Activated naive CD4-positive, alpha-beta T cell treated with anti-CD3 and anti-CD28 coated beads, Interleukin-2, amount 10 ng/mL, durations not matched to agents 7 days and 5 days (primary cell): ENCODE results near the gene DNAJB13.
"Not testable (repeated sequence)": the region's sequence is repeated elsewhere in the genome, so short reads cannot be mapped to it uniquely, and the experiment has no call there.

Experiments
- CTCF ChIA-PET: fragments of 350-600 bp; sonication (Branson Sonifier 250); formaldehyde crosslinking; loops from one replicate; lab custom pipeline; 2021; ENCODE audit warnings: antibody characterized with exemption; lab: Charles Lee
- DNase-seq: peaks from one replicate; pipeline ENCODE4 v3.0.0-alpha.2; 2020
- H3K27ac Mint-ChIP-seq: one replicate; pipeline ENCODE4 v1.8.0; 2021; ENCODE audit warnings: mild to moderate bottlenecking, moderate library complexity, mixed read lengths
- H3K27me3 Mint-ChIP-seq: one replicate; pipeline ENCODE4 v1.8.0; 2021; ENCODE audit warnings: mild to moderate bottlenecking, mixed read lengths
- H3K36me3 Mint-ChIP-seq: one replicate; pipeline ENCODE4 v1.8.0; 2021; ENCODE audit warnings: mixed read lengths
- H3K4me1 Mint-ChIP-seq: one replicate; pipeline ENCODE4 v1.8.0; 2021; ENCODE audit warnings: mixed read lengths
- H3K4me3 Mint-ChIP-seq: one replicate; pipeline ENCODE4 v1.8.0; 2021; ENCODE audit warnings: mild to moderate bottlenecking, moderate library complexity, mixed read lengths
- H3K9me3 Mint-ChIP-seq: one replicate; pipeline ENCODE4 v1.8.0; 2021; ENCODE audit warnings: mixed read lengths

DNAJB13 gene

DNA sequence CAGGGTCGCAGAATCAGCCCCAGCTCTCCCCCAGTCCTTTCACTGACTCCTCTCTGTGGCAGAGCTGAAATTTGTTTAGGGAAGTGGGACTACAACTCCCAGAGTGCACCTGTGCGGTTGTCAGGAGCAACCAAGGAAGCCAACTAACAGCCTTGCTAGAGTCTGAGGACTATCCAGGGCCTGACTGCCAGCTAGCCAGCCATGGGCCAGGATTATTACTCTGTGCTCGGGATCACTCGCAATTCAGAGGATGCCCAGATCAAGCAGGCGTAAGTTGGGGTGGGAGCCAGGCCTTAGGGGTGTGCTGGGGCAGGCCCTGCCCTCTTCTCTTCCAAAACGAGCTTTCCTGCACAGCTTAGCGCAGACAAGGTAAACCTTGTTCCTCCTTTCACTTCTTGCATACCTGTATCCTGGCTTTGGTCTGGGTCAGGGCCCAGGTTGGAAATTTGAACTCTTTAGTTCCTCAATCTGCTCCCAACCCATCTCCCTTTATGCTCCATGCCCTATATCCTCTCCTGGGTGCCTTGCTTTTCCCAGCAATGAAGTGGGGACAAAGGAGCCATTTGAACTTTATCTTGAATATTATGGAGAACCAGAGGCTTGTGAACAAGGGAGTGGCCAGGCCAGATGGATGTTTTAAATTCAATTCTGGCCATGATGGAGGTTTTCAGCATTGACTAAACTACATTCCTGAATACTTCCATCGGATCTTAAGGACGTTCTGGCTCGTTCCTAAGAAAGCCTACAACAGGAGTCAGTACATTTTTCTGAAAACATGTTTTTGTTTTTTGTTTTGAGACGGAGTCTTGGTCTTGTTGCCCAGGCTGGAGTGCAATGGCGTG lies at the start of gene DNAJB13:
Gene DNAJB13 (plus strand): TSS at position 158 of the 842 bp plus-strand sequence. CDS start 44 bp downstream, at position 202.
- Mint-ChIP-seq H3K27me3 (peaks cover 4% of the 10 kb centered on the region), H3K4me3 (no peak within 1 kb of the TSS), H3K9me3 (no peaks in the 10 kb centered on the region), H3K27ac (no peak within 1 kb of the TSS), H3K4me1 (peaks cover 1% of the 10 kb centered on the region), H3K36me3 (no peaks in the 10 kb centered on the region)
- CTCF ChIA-PET: no interaction called here
- peak; percentile 59 for DNase-seq

- CTCF ChIA-PET: no interaction called here
- Mint-ChIP-seq H3K27me3 (no peaks in the 10 kb centered on the region), H3K9me3 (no peaks in the 10 kb centered on the region), H3K4me3 (no peak overlapping the region), H3K4me1 (no peaks in the 10 kb centered on the region), H3K27ac (no peak overlapping the region), H3K36me3 (peaks cover 16% of the 10 kb centered on the region)
- DNase-seq: no peak
These were observed 48.5 kb upstream of the DNAJB13 start for GRCh38 chr11:73902303-73902702.

DNA sequence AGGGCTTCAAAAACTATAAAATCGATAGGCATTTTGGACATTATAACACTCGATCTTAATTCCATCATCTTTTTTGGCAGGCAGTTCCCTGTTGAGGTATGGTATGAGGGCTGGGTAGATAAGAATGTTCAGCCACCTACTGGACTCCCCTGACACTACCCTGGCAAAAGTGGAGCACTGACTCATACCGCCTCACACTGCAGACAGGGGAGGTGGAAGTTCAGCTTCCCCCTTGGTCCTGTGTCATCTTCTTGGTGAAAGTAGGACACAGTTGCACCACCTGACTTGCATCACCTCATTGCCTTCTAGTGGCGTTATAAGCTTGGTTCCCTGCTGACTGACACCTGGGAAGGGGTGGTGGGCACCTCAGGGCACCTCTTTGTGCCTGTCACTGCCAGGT lies 43.6 kb upstream of the DNAJB13 start:
- CTCF ChIA-PET: no interaction called here
- H3K27ac Mint-ChIP-seq: peak overlapping the region; percentile 63
- peak; percentile 21 for DNase-seq

GRCh38 chr11:73912026-73912425 lies 38.8 kb upstream of the DNAJB13 start:
- H3K9me3 Mint-ChIP-seq: no peaks in the 10 kb centered on the region
- DNase-seq: no peak
- no peak overlapping the region for H3K4me3 Mint-ChIP-seq
- H3K4me1 Mint-ChIP-seq: no peaks in the 10 kb centered on the region
- H3K27me3 Mint-ChIP-seq: no peaks in the 10 kb centered on the region
- no peak overlapping the region for H3K27ac Mint-ChIP-seq
- H3K36me3 Mint-ChIP-seq: peaks cover 21% of the 10 kb centered on the region
- CTCF ChIA-PET: no interaction called here

More for the DNA sequence above, 43.6 kb upstream of the DNAJB13 start:
- no peak overlapping the region for H3K4me3 Mint-ChIP-seq
- no peaks in the 10 kb centered on the region for H3K27me3 Mint-ChIP-seq
- peaks cover 10% of the 10 kb centered on the region for H3K36me3 Mint-ChIP-seq
- no peaks in the 10 kb centered on the region for H3K4me1 Mint-ChIP-seq
- no peaks in the 10 kb centered on the region for H3K9me3 Mint-ChIP-seq

DNA sequence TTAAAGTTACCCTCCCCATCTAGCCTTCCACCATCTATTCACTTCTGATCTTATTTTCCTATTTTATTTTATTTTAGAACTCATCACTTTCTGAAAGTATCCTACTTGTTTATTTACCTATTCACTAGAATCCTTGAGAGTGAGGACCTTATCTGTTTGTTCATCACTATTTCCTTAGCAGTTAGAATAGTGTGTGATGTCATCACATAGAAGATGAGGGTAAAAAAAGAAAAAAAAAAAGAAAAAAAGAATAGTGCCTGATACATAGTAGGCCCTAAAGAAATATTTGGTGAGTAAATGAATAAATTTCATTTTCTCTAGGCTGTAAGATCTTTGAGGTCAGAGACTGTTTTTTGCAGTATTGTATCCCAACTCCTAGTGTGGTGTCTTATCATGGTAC lies 37.4 kb upstream of the DNAJB13 start:
- CTCF ChIA-PET: no interaction called here

DNA sequence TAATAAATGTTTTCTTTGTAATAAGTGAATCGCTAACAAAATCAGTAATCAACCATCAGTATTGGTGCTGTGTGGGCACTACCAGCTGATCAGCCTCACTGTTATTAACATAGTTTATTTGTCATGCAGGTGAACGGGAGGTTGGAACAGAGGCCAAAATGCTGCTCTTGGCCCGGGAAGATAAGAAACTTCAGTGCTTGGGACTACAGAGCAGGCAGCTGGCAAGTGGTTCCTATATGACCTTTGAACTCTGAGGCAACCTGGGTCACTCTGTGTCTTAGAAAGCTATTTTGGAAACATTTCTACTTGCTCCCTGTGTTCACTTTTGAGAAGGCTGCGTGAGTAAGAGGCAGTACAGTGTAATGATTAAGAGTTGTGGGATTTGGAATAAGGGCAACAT lies 36.5 kb upstream of the DNAJB13 start:
- DNase-seq: no peak
- H3K9me3 Mint-ChIP-seq: no peaks in the 10 kb centered on the region
- peaks cover 33% of the 10 kb centered on the region for H3K36me3 Mint-ChIP-seq
- H3K27me3 Mint-ChIP-seq: no peaks in the 10 kb centered on the region
- no peaks in the 10 kb centered on the region for H3K4me1 Mint-ChIP-seq
- no peak overlapping the region for H3K27ac Mint-ChIP-seq
- CTCF ChIA-PET: no interaction called here
- H3K4me3 Mint-ChIP-seq: no peak overlapping the region

More for the DNA sequence above, 37.4 kb upstream of the DNAJB13 start:
- peaks cover 25% of the 10 kb centered on the region for H3K36me3 Mint-ChIP-seq
- no peak overlapping the region for H3K27ac Mint-ChIP-seq
- H3K27me3 Mint-ChIP-seq: no peaks in the 10 kb centered on the region
- no peak overlapping the region for H3K4me3 Mint-ChIP-seq
- no peak for DNase-seq
- H3K9me3 Mint-ChIP-seq: no peaks in the 10 kb centered on the region
- H3K4me1 Mint-ChIP-seq: no peaks in the 10 kb centered on the region

GRCh38 chr11:73916435-73916834 lies 34.4 kb upstream of the DNAJB13 start:
- H3K4me1 Mint-ChIP-seq: no peaks in the 10 kb centered on the region
- no peak overlapping the region for H3K4me3 Mint-ChIP-seq
- DNase-seq: no peak
- CTCF ChIA-PET: no interaction called here
- peaks cover 34% of the 10 kb centered on the region for H3K36me3 Mint-ChIP-seq
- no peaks in the 10 kb centered on the region for H3K9me3 Mint-ChIP-seq
- H3K27ac Mint-ChIP-seq: no peak overlapping the region
- no peaks in the 10 kb centered on the region for H3K27me3 Mint-ChIP-seq

- no peak for DNase-seq
- CTCF ChIA-PET: no interaction called here
- H3K27ac Mint-ChIP-seq: no peak overlapping the region
These were observed 29.6 kb upstream of the DNAJB13 start for GRCh38 chr11:73921180-73921579.

GRCh38 chr11:73929388-73929787 lies 21.4 kb upstream of the DNAJB13 start:
- no peak for DNase-seq
- CTCF ChIA-PET: no interaction called here
- H3K27me3 Mint-ChIP-seq: no peaks in the 10 kb centered on the region
- no peak overlapping the region for H3K27ac Mint-ChIP-seq
- no peaks in the 10 kb centered on the region for H3K9me3 Mint-ChIP-seq
- peaks cover 21% of the 10 kb centered on the region for H3K36me3 Mint-ChIP-seq
- no peak overlapping the region for H3K4me3 Mint-ChIP-seq
- no peaks in the 10 kb centered on the region for H3K4me1 Mint-ChIP-seq

More at GRCh38 chr11:73921180-73921579, 29.6 kb upstream of the DNAJB13 start:
- H3K4me1 Mint-ChIP-seq: no peaks in the 10 kb centered on the region
- H3K4me3 Mint-ChIP-seq: no peak overlapping the region
- H3K27me3 Mint-ChIP-seq: no peaks in the 10 kb centered on the region
- H3K36me3 Mint-ChIP-seq: peaks cover 24% of the 10 kb centered on the region
- no peaks in the 10 kb centered on the region for H3K9me3 Mint-ChIP-seq

DNA sequence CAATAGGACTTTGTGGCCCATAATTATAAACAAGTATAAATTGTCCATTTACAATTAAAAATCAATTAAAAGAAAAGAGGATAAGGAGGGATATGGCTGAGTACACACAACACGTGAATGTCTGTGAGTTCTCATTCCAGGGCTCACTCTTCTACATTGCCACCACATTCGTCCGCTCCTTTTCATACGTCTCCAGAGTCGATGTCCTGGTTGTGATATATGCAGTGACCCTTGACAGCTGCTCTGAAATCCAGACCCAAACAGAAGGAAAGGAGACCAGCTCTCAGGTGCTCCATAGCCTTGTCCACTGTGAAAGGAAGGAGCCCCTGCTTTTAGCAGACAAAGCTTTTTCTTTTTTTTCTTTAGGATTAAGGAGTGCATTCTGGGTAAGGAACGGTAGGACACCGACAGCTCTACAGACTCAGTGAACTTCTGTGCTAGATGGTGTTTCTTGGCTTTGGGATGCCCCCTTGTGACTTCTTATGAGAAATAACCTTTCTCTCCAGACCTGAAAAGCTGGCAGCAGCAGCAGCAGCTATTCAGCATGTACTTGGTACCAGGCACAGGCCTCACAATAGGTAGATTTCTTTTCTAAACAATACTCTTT lies 19.7 kb upstream of the DNAJB13 start:
- CTCF ChIA-PET: interaction anchor here (0.8 to 1.5 kb wide), 11 partner anchors 11 to 583 kb away, joined by 3 to 13 read pairs (median 4); no protein-coding TSS in a partner anchor
- no peaks in the 10 kb centered on the region for H3K4me1 Mint-ChIP-seq
- no peaks in the 10 kb centered on the region for H3K27me3 Mint-ChIP-seq
- H3K36me3 Mint-ChIP-seq: peaks cover 24% of the 10 kb centered on the region
- H3K4me3 Mint-ChIP-seq: no peak overlapping the region
- no peaks in the 10 kb centered on the region for H3K9me3 Mint-ChIP-seq
- H3K27ac Mint-ChIP-seq: no peak overlapping the region
- DNase-seq: peak; percentile 47

DNA sequence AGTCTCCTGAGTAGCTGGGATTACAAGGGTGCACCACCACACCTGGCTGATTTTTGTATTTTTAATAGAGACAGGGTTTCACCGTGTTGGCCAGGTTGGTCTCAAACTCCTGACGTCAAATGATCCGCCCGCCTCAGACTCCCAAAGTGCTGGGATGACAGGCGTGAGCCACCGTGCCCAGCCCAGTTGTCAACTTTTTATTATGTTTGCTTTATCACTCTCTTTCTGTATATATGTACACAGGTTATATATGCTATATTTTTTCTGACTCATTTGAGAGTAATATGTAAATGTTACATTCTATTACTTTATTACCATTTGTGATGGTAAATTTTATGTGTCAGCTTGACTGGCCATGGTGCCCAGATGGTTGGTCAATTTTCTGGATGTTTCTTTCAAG lies 18.9 kb upstream of the DNAJB13 start:
- Mint-ChIP-seq H3K9me3 (no peaks in the 10 kb centered on the region), H3K36me3 (peaks cover 22% of the 10 kb centered on the region), H3K4me1 (no peaks in the 10 kb centered on the region), H3K4me3 (no peak overlapping the region), H3K27me3 (no peaks in the 10 kb centered on the region), H3K27ac (no peak overlapping the region)
- DNase-seq: no peak
- CTCF ChIA-PET: interaction anchor here (0.8 to 1.5 kb wide), 10 partner anchors 10 to 583 kb away, joined by 3 to 13 read pairs (median 4); no protein-coding TSS in a partner anchor

DNA sequence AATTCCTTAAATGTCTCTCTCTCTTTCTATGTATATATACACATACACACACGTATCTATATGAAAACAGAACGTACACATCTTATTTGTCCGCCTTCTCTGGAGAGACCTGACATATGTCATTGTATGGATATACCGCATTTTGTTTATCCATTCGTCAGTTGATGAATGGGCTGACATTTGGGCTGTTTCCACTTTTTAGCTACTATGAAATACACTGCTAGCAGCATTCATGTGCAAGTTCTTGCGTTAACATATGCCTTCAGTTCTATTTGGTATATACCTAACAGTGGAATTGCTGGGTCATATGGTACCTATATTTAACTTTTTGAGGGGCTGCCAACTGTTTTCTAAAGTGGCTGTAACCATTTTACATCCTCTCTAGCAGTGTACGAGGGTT lies 18.0 kb upstream of the DNAJB13 start:
- Mint-ChIP-seq H3K4me3 (no peak overlapping the region), H3K27ac (no peak overlapping the region), H3K4me1 (no peaks in the 10 kb centered on the region), H3K27me3 (no peaks in the 10 kb centered on the region), H3K36me3 (peaks cover 14% of the 10 kb centered on the region), H3K9me3 (no peaks in the 10 kb centered on the region)
- CTCF ChIA-PET: no interaction called here
- DNase-seq: no peak

- H3K4me1 Mint-ChIP-seq, CTCF ChIA-PET, H3K4me3 Mint-ChIP-seq, DNase-seq, H3K27ac Mint-ChIP-seq, H3K27me3 Mint-ChIP-seq, H3K36me3 Mint-ChIP-seq, H3K9me3 Mint-ChIP-seq: not testable (repeated sequence)
These were observed 14.8 kb upstream of the DNAJB13 start for GRCh38 chr11:73936047-73936446.

DNA sequence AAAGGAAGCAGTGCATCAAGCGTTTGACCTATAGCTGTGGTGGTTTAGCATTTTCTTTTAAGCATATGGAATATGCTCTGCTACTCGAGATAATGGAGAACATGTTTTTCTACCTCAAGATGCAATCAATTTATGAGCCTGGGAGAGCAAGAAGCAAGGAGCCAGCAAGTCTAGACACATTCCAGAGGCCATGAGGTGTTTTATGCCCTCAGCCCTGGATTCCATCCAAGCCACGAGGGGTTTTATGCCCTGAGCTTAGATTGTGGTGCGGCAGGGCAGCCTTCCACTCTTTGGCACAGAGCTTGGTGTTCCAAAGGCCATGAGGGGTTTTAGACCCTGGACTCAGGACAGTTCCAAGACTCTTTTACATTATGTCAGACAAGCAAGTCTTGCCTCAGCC lies 11.7 kb upstream of the DNAJB13 start:
- CTCF ChIA-PET: no interaction called here
- no peaks in the 10 kb centered on the region for H3K9me3 Mint-ChIP-seq
- H3K27ac Mint-ChIP-seq: no peak overlapping the region
- H3K36me3 Mint-ChIP-seq: peaks cover 3% of the 10 kb centered on the region
- H3K4me1 Mint-ChIP-seq: no peaks in the 10 kb centered on the region
- DNase-seq: no peak
- H3K27me3 Mint-ChIP-seq: no peaks in the 10 kb centered on the region
- H3K4me3 Mint-ChIP-seq: no peak overlapping the region
